A549 (cell line): Measurements from ENCODE around the gene WDR38. TPM values are rescaled to one million over a fixed set of nuclear protein-coding genes. Genes with fewer than 3 reads are reported as not detected.
A peak's percentile ranks its signal among the peaks of the same experiment; 100 is the strongest.

Experiments
- ATAC-seq, 2 experiments: fragments of 200-7000 bp in 1 of 2; fragments of >200 bp in 1 of 2; cut with Nextera tagmentation in 1 of 2; cut with Tn5 transposase in 1 of 2; 3 replicates each; pipeline versions ENCODE4 v1.8.0 to v1.9.1; 2018 to 2020; ENCODE audit warnings: mild to moderate bottlenecking in 1 of 2, moderate library complexity in 1 of 2
- CTCF ChIA-PET: fragments of 300-600 bp; sonication (Branson Sonifier 250); formaldehyde crosslinking; extraction: SDS; loops from one replicate; lab custom pipeline; 2021; ENCODE audit warnings: antibody characterized with exemption, inconsistent platforms; lab: Yijun Ruan, JAX
- POLR2A ChIA-PET: fragments of 350-600 bp; formaldehyde crosslinking; extraction: SDS; loops from one replicate; lab custom pipeline; 2021; ENCODE audit warnings: antibody characterized with exemption, inconsistent platforms; lab: Yijun Ruan, JAX
- DNase-seq, 2 experiments: peaks; one replicate each; pipeline versions ENCODE4 v3.0.0 to v3.0.0-alpha.2; 2011 to 2016; ENCODE audit warnings: low read depth in 1 of 2, low spot score in 1 of 2
- FAIRE-seq: peaks from 2 replicates; lab custom pipeline; 2011; peaks lifted over from hg19 to GRCh38; lab: Jason Lieb, UNC
- H3K27ac ChIP-seq, 2 experiments: fragments of >200 bp; sonication (Bioruptor Twin); formaldehyde crosslinking; 3 replicates each; pipeline ENCODE4 v1.5.1; 2016 to 2017
- H3K4me1 ChIP-seq: fragments of >200 bp; sonication (Bioruptor Twin); formaldehyde crosslinking; 3 replicates; pipeline ENCODE4 v1.6.1; 2016
- H3K4me2 ChIP-seq: fragments of >200 bp; sonication (Bioruptor Twin); formaldehyde crosslinking; 3 replicates; pipeline ENCODE4 v1.6.1; 2016
- H3K4me3 ChIP-seq: fragments of >200 bp; sonication (Bioruptor Twin); formaldehyde crosslinking; 3 replicates; pipeline ENCODE4 v1.5.1; 2016
- H3K9me3 ChIP-seq: fragments of >200 bp; sonication (Bioruptor Twin); formaldehyde crosslinking; 3 replicates; pipeline ENCODE4 v1.6.1; 2016
- EHF ChIP-seq: fragments of 250-450 bp; sonication (Bioruptor Pico); IDR thresholded peaks from 2 replicates; pipeline ENCODE4 v1.5.0; 2020; ENCODE audit warnings: mild to moderate bottlenecking
- EP300 ChIP-seq, 2 experiments: fragments of >200 bp; sonication (Bioruptor Twin); formaldehyde crosslinking; IDR thresholded peaks; 2 replicates in 1 of 2; 3 replicates in 1 of 2; pipeline ENCODE4 v1.6.1; 2016 to 2017
- ESRRA ChIP-seq: fragments of 150-350 bp; IDR thresholded peaks from 2 replicates; pipeline ENCODE4 v1.6.1; 2014; ENCODE audit warnings: mild to moderate bottlenecking, low read length, borderline replicate concordance
- FOSB ChIP-seq: fragments of 250-450 bp; sonication (Bioruptor Pico); IDR thresholded peaks from 2 replicates; pipeline ENCODE4 v1.5.0; 2020; ENCODE audit warnings: mild to moderate bottlenecking, moderate library complexity
- GATA3 ChIP-seq: IDR thresholded peaks from 2 replicates; pipeline ENCODE4 v1.6.1; 2012; ENCODE audit warnings: borderline replicate concordance
- HEYL ChIP-seq: fragments of 250-450 bp; sonication (Bioruptor Pico); IDR thresholded peaks from 2 replicates; pipeline ENCODE4 v1.8.0; 2021; ENCODE audit warnings: mild to moderate bottlenecking, moderate library complexity
- JUN ChIP-seq, 2 experiments: fragments of >200 bp; sonication (Bioruptor Twin); formaldehyde crosslinking; IDR thresholded peaks; 2 replicates in 1 of 2; 3 replicates in 1 of 2; pipeline ENCODE4 v1.6.1; 2016 to 2017
- KDM5A ChIP-seq: fragments of 200-600 bp; sonication (generic); IDR thresholded peaks from 2 replicates; pipeline ENCODE4 v1.6.1; 2016; ENCODE audit warnings: antibody characterized with exemption, mild to moderate bottlenecking
- MAX ChIP-seq: IDR thresholded peaks from 2 replicates; pipeline ENCODE4 v1.6.1; 2012
- MYC ChIP-seq: IDR thresholded peaks from 2 replicates; pipeline ENCODE4 v1.6.1; 2012; ENCODE audit warnings: mild to moderate bottlenecking, inconsistent platforms, low read length, improper control_type of control experiment, borderline replicate concordance
- NPAS2 ChIP-seq: fragments of 250-450 bp; sonication (Bioruptor Pico); IDR thresholded peaks from 2 replicates; pipeline ENCODE4 v1.8.0; 2022; ENCODE audit warnings: mild to moderate bottlenecking, moderate library complexity, borderline replicate concordance
- POLR2AphosphoS2 ChIP-seq: conservative IDR thresholded peaks from 2 replicates; pipeline ENCODE4 v1.6.1; 2012; ENCODE audit warnings: low read length, improper control_type of control experiment, inconsistent platforms
- RAD21 ChIP-seq, 2 experiments: fragments of >200 bp in 1 of 2; sonication (Bioruptor Twin) in 1 of 2; formaldehyde crosslinking in 1 of 2; IDR thresholded peaks in 1 of 2; conservative IDR thresholded peaks in 1 of 2; 2 replicates in 1 of 2; 3 replicates in 1 of 2; pipeline ENCODE4 v1.6.1; 2012 to 2018; ENCODE audit warnings: inconsistent platforms in 1 of 2
- RFX5 ChIP-seq: fragments of 450-650 bp; IDR thresholded peaks from 2 replicates; pipeline ENCODE4 v1.7.1; 2014; ENCODE audit warnings: antibody characterized with exemption, mild to moderate bottlenecking, moderate library complexity
- RNF2 ChIP-seq: fragments of 200-600 bp; sonication (generic); IDR thresholded peaks from 2 replicates; pipeline ENCODE4 v1.6.1; 2016; ENCODE audit warnings: low read depth, mild to moderate bottlenecking, antibody characterized with exemption, moderate library complexity, borderline replicate concordance
- SMC3 ChIP-seq: fragments of >200 bp; sonication (Bioruptor Twin); formaldehyde crosslinking; IDR thresholded peaks from 3 replicates; pipeline ENCODE4 v1.6.1; 2018; ENCODE audit warnings: inconsistent platforms
- WGBS: methylation state at CpG from one replicate; pipeline ENCODE4 v1.1.6; 2017; ENCODE audit errors: missing lambda C conversion rate; 5-methylcytosine and 5-hydroxymethylcytosine counted together
- polyA minus RNA-seq: library from RNA; depleted of rRNA, polyadenylated mRNA; stranded (reverse); fragments of >200 nt; gene quantifications from 2 replicates; pipeline ENCODE4 v1.2.3, GENCODE V29; 2011; rRNA and poly(A)+ RNA removed
- polyA plus RNA-seq, 4 experiments: library from polyadenylated mRNA; depleted of rRNA in 3 of 4; stranded (reverse); fragments of >200 nt; fragmentation: RNase III in 1 of 4; extraction: RNeasy Plus Mini Kit Qiagen cat#74134 plus additional on column Dnase treatment in 1 of 4; gene quantifications; 2 replicates in 3 of 4; 3 replicates in 1 of 4; pipeline ENCODE4 v1.2.3, GENCODE V29; 2011 to 2017
- TF ChIP-seq, protein P1 (sequence below): IDR thresholded peaks from 2 replicates; pipeline ENCODE4 v1.6.1; 2012; ENCODE audit warnings: low read depth, borderline replicate concordance
- TF ChIP-seq, protein P2 (sequence below): fragments of >200 bp; sonication (Bioruptor Twin); formaldehyde crosslinking; IDR thresholded peaks from 3 replicates; pipeline ENCODE4 v1.5.1; 2016
- TF ChIP-seq, protein P3 (sequence below): fragments of 450-650 bp; IDR thresholded peaks from 2 replicates; pipeline ENCODE4 v1.6.1; 2014; ENCODE audit warnings: antibody characterized with exemption

WDR38 gene
- polyA plus RNA-seq (2011; rRNA removed), result not detected in 2 replicates
- polyA plus RNA-seq (2012; cell fraction: cytosol; rRNA removed), result 0.04 and 0.05 TPM in 2 replicates
- 0.07 TPM in 1 of 2 replicates, not detected in the other for polyA plus RNA-seq (2012; cell fraction: nucleus; rRNA removed)
- 0.12 TPM in 1 of 3 replicates, not detected in the others for polyA plus RNA-seq (2017; fragmentation: RNase III; extraction: RNeasy Plus Mini Kit Qiagen cat#74134 plus additional on column Dnase treatment)
- polyA minus RNA-seq, result not detected in 2 replicates

- ChIA-PET CTCF (interaction anchor here (0.6 to 43.0 kb wide), 56 partner anchors 11 to 531 kb away, joined by 3 to 2512 read pairs (median 4); partner anchors contain the start of genes ARPC5L, NR6A1, OLFML2A and RPL35), POLR2A (interaction anchor here (1.0 to 5.5 kb wide), 7 partner anchors 9 to 389 kb away, joined by 3 to 52 read pairs (median 4); partner anchors contain the start of genes ARPC5L, HSPA5, NR6A1 and OLFML2A)
- H3K4me2 ChIP-seq, result peak within 1 kb of the TSS; percentile 86
- no peaks in the 10 kb centered on the region for H3K9me3 ChIP-seq
- H3K4me1 ChIP-seq, result peaks cover 30% of the 10 kb centered on the region
- FAIRE-seq, result peak; percentile 36
- peak; percentile 73 to 85 for ATAC-seq
- H3K4me3 ChIP-seq, result peak within 1 kb of the TSS; percentile 45
- peak; percentile 87 to 98 for DNase-seq
- no peak for TF ChIP-seq ESRRA
- TF ChIP-seq NPAS2 (CRISPR knock-in tag), result no peak
- TF ChIP-seq POLR2AphosphoS2, result no peak
- TF ChIP-seq, protein P1, sequence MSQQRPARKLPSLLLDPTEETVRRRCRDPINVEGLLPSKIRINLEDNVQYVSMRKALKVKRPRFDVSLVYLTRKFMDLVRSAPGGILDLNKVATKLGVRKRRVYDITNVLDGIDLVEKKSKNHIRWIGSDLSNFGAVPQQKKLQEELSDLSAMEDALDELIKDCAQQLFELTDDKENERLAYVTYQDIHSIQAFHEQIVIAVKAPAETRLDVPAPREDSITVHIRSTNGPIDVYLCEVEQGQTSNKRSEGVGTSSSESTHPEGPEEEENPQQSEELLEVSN, result peak; percentile 47; the same call in 1 of the 2 replicates
- TF ChIP-seq SMC3, result peak; percentile 100
- TF ChIP-seq GATA3, result 0 out of 2 replicates have a peak, but pooled peaks have one; percentile 20
- TF ChIP-seq FOSB (CRISPR knock-in tag), result no peak
- peak in 1 of 2 experiments; percentile 49; a peak in 1 of 5 replicates for TF ChIP-seq JUN (IDR thresholded peaks at IDR 0.05)
- peak; percentile 98 for TF ChIP-seq KDM5A
- TF ChIP-seq RAD21 (conservative IDR thresholded peaks at IDR 0.05 in 1 of 2, IDR thresholded peaks at IDR 0.05 in 1 of 2), result peak; percentile 93 to 100
- peak; percentile 66; the same call in 1 of the 2 replicates for TF ChIP-seq RFX5
- TF ChIP-seq, protein P2, sequence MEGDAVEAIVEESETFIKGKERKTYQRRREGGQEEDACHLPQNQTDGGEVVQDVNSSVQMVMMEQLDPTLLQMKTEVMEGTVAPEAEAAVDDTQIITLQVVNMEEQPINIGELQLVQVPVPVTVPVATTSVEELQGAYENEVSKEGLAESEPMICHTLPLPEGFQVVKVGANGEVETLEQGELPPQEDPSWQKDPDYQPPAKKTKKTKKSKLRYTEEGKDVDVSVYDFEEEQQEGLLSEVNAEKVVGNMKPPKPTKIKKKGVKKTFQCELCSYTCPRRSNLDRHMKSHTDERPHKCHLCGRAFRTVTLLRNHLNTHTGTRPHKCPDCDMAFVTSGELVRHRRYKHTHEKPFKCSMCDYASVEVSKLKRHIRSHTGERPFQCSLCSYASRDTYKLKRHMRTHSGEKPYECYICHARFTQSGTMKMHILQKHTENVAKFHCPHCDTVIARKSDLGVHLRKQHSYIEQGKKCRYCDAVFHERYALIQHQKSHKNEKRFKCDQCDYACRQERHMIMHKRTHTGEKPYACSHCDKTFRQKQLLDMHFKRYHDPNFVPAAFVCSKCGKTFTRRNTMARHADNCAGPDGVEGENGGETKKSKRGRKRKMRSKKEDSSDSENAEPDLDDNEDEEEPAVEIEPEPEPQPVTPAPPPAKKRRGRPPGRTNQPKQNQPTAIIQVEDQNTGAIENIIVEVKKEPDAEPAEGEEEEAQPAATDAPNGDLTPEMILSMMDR, result peak; percentile 100
- no peak for TF ChIP-seq EP300 (IDR thresholded peaks at IDR 0.05)
- peak; percentile 72 for TF ChIP-seq MAX
- peak within 1 kb of the TSS; percentile 53 to 81 for H3K27ac ChIP-seq
- 1% methylated on average over 25 of the region's 51 CpGs for WGBS
Measured at GRCh38 chr9:124852829-124853531, at the start of gene WDR38. TSS of gene WDR38 (plus strand) at chr9:124853460. CDS start at chr9:124853532, 72 bp downstream.

GRCh38 chr9:124803911-124804310 lies 49.3 kb upstream of the WDR38 start:
- no peak overlapping the region for H3K4me3 ChIP-seq
- ATAC-seq, result no peak
- H3K27ac ChIP-seq, result no peak overlapping the region
- H3K4me2 ChIP-seq, result no peak overlapping the region
- DNase-seq, result no peak
- WGBS, result 93% methylated on average over 5 of the region's 8 CpGs
- no peaks in the 10 kb centered on the region for H3K9me3 ChIP-seq
- H3K4me1 ChIP-seq, result no peaks in the 10 kb centered on the region
- no peak for FAIRE-seq
- TF ChIP-seq, protein P2, result no peak
- TF ChIP-seq MYC (no peak), GATA3 (no peak), RNF2 (no peak), EHF (no peak), HEYL (CRISPR knock-in tag) (no peak)
- TF ChIP-seq, protein P3, sequence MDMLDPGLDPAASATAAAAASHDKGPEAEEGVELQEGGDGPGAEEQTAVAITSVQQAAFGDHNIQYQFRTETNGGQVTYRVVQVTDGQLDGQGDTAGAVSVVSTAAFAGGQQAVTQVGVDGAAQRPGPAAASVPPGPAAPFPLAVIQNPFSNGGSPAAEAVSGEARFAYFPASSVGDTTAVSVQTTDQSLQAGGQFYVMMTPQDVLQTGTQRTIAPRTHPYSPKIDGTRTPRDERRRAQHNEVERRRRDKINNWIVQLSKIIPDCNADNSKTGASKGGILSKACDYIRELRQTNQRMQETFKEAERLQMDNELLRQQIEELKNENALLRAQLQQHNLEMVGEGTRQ, result no peak
- ChIA-PET POLR2A (no interaction called here), CTCF (interaction anchor here (37.7 to 40.0 kb wide), 2 partner anchors 28 to 43 kb away, joined by 785 to 2512 read pairs; partner anchors contain the start of genes ARPC5L, NR6A1, OLFML2A and RPL35)
